ENCODE results near the gene DCLRE1A.
A peak's percentile ranks its signal among the peaks of the same experiment; 100 is the strongest.

Gene DCLRE1A

DNA sequence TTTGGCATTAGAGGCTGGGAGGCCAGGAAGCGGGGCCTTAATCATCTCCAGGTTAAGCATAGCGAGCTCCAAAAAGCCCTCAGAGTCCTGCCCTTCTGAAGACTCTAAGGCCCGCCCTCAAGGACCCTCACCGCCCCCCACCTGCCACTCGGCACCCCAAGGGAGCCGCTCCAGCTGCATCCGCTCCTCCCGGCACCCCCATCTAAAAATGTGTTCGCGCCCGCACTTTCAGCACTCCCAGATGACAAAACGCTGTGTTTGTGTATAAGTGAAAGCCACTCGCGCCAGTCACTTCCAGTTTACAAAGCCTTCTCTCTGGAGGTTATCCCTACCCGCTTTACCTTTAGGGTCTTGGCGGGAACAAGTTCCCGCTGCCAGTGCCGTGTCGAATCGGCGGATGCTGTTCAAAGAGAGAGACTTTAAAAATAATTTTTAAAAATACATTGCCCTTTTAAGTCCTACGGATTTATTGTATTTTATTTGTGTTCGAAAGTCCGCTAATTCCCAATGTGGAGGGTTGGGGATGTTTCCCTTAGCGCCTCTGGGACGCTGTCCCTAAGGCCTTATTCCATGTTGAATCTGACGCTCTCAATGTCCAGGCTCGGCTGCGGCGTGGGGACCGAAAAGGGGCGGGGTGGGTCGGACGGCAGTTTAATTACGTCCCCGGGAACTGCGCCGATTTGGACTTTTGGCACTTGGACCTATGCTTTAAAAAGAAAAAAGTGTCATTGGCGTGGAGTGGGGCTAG, at the start of gene DCLRE1A, which contains the start of gene NHLRC2:
DCLRE1A (minus strand) TSS at position 70 of the 748 bp plus-strand sequence. CDS start 900 bp downstream, outside the sequence.
NHLRC2 (plus strand) TSS at position 649 of the 748 bp plus-strand sequence. CDS start 212 bp downstream, outside the sequence.
- DNase-seq: peak; percentile 96

GRCh38 chr10:113899952-113900598, 46.2 kb upstream of the DCLRE1A start:
- no peak for DNase-seq

GRCh38 chr10:113897693-113898618, 44.1 kb upstream of the DCLRE1A start:
- DNase-seq: no peak

GRCh38 chr10:113895018-113895417, 41.1 kb upstream of the DCLRE1A start:
- no peak for DNase-seq

- no peak for DNase-seq
Observed at GRCh38 chr10:113894581-113894980, 40.7 kb upstream of the DCLRE1A start.

DNA sequence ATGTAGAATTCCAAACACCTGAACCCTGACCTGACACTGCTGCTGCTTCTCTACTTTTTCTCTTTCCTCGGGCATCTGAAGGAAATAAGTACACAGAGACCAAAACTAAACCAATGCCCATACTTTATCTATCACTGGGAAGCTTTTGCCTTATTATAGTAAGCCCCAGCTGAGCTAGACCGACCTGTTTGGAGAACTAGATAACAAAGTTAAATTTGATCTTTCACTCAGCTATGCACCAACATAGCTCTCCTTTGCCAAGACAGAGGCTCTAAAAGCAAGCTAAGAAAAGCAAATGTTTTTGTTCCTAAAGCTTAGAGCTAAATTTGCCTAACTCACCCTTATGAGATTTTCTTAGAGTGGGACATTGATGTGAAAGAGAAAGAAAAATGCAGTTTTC, 39.7 kb upstream of the DCLRE1A start:
- DNase-seq: no peak

DNA sequence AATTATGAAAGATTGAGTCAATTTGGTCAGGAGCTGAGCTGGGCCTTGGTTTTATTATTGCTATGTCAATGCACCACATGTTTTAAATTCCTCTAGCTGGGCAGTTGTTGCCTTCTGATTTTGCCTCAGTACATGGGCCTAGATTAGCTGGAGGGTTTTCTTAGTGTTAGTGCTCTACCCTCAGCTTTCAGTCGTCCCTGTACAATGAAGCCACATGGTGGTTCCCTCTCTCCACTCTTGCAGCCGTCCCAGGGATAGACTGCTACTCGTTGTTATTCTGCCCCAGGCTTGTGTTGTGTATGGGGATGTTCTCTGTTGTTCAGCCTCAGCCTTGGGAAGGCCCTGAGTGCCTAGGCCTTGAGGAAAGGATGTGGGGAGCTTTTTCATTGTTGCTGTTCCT, 37.6 kb upstream of the DCLRE1A start:
- DNase-seq: no peak

DNA sequence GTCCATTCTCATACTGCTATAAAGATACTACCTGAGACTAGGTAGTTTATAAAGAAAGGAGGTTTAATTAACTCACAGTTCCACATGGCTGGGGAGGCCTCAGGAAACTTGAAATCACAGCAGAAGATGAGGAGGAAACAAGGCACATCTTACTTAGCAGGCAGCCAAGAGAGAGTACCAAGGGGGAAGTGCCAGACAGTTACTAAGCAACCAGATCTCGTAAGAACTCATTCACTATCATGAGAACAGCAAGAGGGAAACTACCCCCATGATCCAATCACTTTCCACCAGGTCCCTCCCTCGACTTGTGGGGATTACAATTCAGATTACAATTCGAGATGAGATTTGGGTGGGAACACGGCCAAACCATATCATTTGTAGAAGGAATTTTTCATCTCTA, 36.9 kb upstream of the DCLRE1A start:
- DNase-seq: no peak

DNA sequence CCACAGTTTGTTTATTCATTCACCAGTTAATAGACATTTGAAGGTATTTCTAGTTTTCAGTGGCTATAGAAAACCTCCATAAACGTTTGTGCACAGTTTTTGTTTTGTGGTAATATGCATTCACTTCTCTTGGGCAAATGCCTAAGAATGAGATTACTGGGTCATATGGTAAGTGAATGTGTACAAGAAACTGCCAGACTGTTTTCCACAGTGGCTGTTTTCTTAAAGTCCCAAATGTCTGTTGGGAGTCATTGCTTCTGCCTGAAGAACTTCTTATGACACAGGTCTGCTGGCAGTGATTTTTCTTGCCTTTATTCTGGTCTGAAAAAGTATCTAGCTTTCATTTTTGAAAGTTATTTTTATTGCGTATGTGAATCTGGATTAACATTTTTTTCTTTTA, 36.0 kb upstream of the DCLRE1A start:
- no peak for DNase-seq

- DNase-seq: no peak
Observed at GRCh38 chr10:113882240-113882639, 28.4 kb upstream of the DCLRE1A start.

- no peak for DNase-seq
Observed at GRCh38 chr10:113880236-113880635, 26.4 kb upstream of the DCLRE1A start.

GRCh38 chr10:113879691-113880090, 25.8 kb upstream of the DCLRE1A start:
- DNase-seq: no peak

DNA sequence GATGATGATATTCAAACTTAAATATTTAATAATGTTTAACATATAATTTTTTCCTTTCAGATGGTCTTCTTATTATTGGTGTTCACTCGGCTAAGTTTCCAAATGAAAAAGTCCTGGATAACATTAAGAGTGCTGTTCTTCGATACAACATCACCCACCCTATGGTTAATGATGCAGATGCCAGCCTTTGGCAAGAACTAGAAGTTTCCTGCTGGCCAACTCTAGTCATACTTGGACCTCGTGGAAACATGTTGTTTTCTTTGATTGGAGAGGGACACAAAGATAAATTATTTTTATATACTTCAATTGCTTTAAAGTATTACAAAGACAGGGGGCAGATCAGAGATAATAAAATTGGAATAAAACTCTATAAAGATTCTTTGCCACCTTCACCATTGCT, 22.6 kb upstream of the DCLRE1A start:
- DNase-seq: no peak

- DNase-seq: no peak
Observed at GRCh38 chr10:113875212-113875611, 21.3 kb upstream of the DCLRE1A start.

DNA sequence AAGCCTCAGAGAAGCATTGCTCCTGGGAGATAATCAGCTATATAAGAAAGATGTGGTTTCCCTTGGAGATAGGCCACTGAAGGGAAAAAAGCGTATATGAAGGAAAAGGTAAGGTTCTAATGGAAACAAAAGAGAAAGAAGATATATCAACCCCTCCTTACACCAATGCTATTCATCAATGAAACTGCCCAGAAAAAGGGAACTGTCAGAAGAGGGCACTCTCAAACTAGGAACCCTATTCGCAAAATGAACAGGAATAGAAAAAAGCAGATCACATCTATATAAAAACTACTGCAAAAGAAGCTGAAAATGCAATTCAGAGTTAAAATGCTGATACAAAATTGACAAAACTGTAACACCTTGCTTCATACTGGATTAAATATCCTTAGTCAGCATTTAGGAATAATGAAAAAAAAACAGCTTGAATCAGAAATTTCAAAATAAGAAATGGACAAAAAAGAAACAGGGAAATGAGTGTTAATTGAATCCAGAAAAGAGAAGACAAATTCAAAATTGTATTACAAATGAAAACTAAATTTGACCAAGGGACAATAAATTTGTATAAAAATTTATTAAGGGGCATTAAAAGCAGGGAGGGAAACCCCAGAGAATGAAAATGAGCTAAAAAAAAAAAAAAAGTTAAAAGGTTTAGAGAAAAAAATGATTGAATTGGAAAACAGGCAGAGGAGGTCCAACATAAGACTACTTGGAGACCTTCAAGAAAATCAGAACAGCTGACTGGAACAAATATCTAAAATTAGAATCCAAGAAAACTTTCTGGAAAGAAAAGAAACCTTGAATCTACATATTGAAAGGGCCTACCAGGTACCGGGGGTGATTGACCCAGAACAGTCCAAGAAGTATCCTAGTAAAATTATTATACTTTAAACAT, 18.5 kb upstream of the DCLRE1A start:
- DNase-seq: no peak

GRCh38 chr10:113869789-113870188, 15.9 kb upstream of the DCLRE1A start:
- DNase-seq: no peak

GRCh38 chr10:113867904-113868303, 14.0 kb upstream of the DCLRE1A start:
- DNase-seq: no peak

DNA sequence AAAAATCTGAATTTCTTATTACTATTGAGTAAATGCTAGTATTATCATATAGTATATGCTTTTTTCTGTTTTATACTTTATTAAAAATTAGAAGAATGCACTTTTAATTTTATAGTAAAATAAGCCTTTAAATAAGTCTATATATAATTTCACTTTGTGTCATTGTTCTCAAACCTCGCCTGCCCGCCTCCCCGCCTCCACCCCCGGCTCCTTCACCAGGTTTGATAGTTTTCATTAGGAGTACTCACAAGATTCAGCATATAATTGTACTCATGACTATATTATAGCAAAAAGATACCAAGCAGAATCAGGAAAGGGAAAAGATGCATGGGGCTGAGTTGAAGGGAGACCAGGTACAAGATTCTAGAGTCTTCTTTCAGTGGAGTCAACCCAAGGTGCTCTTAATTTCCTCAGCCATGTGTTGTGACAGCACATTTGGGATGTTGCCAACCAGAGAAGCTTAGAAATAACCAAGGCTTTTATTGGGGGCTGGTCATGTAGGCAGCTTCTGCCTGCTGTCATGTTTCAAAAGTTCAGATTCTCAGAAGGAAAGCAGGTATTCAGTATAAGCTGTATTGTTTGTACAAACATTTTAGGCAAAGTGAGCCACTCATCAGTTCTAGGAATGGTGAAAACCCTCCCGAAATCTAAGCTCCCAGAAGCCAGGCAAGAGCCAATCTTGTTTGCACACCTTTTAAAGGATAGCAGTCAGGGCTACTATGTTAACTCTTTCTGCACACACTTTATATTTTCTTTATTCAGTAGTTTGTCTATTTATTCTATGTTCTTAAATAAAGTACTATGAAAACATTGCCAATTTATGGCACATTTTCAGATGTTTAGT, 12.9 kb upstream of the DCLRE1A start:
- no peak for DNase-seq

DNA sequence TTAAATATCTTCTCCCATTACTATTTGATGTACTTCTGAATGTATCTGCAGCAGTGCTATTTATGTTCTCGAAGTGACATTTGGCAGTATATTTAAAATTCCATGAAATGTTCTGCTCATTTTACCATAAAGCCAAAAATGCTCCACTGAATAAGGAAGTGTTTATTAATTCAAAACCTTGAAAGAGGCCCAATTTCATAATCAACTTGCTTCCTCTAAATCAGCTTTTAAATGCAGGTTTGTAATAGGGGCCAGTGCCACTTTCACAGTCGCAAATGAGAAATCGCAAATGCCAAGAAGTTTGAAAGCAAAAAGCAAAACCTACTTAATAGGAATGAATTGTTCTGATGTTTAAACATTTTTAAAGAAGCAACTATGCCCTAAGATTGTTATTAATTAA, 12.0 kb upstream of the DCLRE1A start:
- DNase-seq: no peak

GRCh38 chr10:113859261-113859660, 5.4 kb upstream of the DCLRE1A start:
- DNase-seq: no peak

- DNase-seq: no peak
Observed at GRCh38 chr10:113858541-113858940, 4.7 kb upstream of the DCLRE1A start.

Data from eye (tissue), 1 donor.